ENCODE data around the gene ERC2.

ERC2 gene

DNA sequence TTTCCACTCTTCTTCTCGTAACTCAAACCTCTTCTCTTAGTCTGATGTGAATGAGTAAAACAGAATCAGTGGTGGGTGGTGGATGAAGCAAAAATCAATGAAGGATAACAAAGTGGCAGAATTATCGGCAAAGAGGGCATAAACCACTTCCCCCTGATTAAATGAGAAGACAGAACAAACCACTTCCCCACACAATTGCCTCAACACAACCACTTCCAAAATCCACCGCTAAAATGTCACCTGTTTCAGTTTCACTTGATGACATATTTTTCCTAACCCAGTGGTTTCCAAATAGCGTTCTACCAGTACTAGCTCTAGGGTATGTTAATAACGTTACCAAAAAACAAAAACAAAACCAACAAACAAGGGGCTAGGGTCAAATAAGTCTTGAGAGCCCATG lies 502.5 kb downstream of the ERC2 start:
- no peak for DNase-seq

DNA sequence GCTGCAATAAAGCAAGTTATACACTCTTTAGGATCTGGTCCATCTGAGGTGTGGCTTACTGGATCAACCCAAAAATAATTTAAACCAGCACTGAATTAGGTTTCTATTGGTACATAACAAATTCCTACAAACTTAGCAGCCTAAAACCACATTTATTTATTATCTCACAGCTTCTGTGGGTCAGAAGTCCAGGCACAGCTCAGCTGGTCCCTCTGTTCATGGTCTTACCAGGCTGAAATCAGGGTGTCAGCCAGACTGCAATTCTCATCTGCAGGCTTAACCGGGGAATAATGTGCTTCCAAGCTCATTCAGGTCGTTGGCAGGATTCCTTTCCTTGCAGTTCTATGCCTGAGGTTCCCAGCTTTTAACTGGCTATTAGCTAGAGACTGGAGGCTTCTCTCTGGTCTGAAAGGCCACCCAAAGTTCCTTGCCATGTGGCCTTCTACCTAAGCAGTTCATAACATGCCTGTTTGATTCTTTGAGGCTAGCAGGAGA lies 503.7 kb downstream of the ERC2 start:
- no peak for DNase-seq

DNA sequence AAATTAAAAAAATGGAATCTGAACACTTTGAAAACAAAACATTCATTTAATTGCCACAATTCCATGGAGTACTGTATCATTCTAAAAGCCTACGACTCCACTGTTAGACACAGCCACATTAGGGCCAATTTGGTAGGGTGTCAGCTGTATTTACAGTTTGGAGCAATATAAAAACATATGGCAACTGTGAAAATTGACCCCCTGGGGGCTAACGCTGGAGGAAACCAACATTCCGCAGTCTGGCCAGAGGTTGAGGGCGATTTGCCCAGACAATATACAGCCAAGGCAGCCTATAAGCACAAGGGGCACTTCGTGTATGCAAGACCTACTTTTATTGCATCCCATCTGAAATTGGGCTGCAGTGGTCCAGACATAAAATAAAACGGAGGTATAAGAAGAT lies 504.7 kb downstream of the ERC2 start:
- no peak for DNase-seq

DNA sequence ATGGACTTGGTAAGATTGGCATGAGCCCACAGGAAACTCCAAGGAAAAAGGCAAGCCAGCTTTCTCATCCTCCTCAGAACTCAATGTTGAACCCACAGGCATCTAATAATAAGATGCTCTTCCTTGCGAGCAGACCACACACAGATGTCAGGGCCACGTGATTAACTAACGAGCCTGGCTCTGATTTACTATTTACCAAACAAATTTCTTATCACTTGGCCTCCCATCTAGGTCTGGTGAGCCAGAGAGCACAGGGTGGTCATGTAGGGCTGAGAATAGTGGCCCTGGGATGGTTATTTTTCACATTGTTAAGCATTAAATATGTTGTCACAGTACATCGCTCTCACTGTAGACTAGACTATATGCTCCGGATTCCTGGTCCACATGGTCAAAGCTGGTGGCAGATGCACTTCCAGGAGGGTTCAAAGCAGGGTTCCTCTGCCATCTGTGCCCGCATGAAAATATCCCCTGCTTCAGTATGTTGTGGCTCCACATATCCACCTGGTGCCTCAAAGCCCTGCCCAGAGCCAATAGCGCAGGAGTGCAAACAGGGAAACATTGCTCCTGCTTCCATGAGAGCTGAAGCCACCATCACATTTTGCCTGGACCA lies 508.7 kb downstream of the ERC2 start:
- DNase-seq = no peak

DNA sequence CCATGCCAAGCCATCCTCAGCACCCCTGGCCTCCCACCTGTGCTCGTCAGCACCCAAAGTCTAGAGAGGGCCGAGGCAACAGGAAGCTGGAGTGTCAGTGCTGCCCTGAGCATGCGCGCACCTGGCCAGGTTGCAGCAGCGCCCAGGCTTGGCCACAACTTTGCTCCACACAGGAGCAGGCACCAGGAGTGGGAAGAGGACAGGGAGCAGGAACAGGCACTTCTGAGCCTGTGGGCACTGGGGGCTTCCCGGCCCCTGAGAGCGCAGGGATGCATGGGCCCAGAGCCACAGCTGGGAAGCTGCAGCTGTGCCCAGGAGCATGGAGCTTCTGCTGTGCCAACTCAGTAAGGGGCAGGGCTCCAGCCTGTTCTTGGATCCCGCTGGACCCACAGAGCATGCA lies 509.7 kb downstream of the ERC2 start:
- DNase-seq = no peak

DNA sequence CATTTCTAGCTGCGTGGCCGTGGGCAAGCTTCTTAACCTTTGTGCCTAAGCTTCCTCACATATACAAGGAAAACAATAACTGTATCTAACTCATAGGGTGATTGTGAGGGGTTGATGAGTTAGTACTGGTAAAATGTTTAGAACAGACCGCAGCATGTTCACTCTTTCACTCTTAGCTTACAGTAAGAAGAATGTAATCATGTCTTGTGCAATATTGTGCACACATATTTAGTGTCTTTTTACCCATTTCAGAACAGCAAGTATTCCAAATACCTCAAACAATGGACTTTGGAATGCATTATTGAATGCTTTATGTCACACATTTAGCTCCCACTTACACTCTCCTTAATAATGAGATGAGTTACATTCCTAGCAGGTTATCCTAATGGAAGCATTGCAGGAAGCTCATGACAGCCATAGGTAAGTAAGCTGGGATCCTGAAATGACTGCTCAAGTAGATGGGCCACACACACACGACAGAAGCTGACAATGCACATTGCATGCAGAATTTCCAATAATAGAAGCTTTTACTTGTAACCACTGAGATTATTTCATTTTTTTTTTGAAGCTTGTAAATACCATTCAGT lies 512.3 kb downstream of the ERC2 start:
- no peak for DNase-seq

DNA sequence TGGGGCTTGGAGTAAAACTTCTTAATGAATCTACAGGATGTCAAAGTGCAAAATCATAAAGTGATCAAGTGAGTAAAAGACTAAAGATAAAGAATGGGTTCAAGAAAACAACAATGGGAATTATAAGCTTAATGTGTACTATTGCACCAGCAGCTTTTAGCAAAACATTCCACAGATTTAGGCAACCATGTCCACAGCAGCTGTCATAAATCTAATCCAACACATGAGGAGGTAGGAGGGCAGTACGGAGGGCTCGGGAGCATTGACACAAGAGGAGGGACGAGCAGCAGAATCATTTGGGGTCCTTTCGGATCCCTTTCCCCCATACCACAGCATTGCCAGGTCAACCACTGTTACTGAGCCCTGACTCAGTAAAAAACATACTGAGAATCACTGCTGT lies 516.9 kb downstream of the ERC2 start:
- no peak for DNase-seq

DNA sequence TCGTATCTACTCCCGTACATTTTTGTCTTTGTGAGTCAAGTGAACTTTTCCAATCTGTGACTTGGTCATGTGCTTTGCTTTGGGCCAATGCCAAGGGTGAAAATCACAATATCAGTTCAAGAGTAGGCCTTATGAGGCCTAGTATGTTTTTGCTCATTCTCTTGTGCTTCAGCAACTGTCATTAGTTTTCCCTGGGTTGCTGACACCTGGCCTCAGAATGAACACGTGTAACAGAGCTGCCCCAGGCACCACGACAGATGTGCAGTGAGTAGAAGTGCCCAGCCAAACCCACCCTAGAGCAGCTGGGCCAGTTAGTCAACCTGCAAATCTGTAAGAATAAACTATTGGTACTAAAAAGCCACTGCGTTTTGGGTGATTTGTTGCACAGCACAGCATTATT lies 520.9 kb downstream of the ERC2 start:
- no peak for DNase-seq

DNA sequence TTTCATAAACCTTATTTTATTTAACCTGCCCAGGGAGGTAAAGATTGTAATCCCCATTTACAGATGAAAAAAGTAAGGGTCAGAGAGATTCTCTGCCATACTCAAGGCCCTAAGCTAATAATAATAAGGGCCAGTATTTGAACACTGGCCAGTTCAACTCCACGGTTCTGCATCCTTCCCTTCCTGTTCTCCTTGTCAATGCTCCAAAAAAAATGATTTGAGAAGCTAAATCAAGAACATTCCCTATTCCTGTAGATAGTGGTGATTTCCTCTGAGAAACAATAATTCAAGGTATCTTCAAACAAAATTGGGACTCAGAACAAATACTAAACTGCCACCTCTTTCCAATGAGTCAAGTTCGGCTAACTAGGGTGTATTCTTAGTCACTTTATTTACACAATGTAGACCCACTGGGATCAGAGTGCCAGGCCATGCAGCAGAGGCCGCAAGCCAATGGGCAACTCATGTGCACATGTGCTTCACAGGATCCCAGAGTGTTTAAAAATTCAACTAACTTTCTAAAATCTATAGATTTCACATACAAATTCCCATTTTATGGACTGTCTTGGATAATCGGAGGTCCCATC lies 521.6 kb downstream of the ERC2 start:
- DNase-seq = no peak

DNA sequence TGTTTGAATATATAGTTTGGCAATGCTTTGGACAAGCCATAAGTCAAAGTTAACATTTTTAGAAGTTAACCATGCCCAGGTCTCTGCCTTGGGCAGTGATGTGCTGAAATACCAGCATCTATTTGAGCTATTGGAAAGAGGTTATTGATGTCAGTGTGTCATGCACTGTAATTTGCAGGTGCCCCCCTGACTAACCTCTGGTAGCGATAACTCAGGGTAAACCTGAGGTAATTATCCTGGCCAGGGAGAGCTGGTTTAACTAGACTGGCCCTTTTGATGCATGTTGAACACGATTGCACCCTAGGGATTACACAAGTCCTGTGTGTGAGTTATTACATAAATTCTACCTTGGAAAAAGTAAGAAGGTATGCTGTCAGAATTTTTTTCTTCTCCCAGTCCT lies 525.4 kb downstream of the ERC2 start:
- DNase-seq = no peak

DNA sequence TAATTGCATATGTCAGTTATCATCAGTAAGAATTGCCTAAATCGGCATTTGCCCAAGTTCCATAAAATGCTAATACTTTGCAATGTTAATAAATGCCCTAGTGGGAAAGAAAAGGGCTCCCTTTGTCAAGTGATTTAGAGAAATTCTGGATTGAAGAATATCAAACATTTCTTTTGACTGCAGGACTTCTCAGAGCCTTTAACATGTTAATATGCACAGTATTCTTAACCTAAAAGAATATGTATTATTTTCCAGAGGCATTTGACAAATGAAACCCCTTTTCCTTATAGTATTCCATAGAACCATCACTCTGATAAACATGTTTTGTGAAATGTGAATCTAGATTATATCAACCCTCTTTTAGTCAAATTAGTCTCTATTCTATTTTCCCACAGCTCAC lies 529.0 kb downstream of the ERC2 start:
- no peak for DNase-seq

DNA sequence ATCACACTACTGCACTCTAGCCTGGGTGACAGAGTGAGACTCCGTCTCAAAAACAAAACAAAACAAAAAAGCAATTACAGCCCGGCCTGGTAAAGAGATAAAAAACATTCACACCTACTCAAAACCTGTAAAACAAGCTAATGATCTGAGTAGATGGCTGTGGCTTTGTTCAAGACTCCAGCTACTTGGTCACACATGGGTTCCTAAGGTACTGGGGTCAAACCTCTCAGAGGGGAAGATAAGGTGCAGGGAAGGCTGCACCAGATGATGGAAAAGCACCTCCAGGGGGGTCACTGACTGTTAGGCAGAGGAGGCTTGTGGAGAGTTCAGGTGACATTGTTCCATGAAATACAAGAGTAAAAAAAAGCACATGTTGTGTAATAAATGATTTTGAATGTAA lies 531.0 kb downstream of the ERC2 start:
- no peak for DNase-seq

DNA sequence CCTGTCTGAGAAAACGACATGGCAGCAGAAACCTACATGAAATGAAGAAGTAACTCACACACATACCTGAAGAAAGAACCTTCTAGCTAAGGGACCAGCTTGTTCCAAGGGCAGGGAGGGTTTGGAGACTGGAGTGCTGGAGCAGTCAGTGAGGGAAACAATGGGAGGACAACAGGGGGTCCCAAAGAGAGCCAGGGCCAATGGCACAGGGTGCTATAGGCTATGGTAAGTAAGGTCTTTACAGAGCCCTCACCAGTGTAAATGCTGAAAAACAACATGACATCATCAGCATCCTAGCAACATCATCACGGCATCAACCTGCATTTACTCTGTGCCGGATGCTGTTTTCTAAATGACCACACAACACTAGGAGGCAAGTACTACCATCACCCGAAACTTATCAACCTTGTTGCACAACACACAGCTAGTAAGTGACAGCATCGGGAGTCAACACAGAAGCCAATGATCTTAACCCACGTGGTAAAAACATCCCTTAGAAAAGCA lies 531.7 kb downstream of the ERC2 start:
- no peak for DNase-seq

DNA sequence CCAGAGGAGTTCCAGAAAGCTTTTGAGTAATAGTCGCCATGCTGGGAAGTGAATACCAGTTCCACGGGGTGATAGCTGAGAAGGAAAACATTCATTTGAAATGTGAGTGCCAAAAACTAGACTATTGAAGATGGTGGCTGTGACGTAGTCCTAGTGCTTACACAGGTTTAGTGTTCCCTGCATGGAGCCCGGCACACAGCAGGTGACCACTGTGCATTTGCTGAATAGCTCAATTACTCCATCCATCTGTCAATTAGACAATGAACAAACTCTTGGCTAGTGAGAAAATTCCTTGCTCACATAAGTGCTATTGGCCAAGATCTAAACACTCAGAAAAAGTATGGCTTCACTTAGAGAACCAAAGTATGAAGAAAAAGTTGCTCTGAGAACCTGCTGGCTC lies 533.0 kb downstream of the ERC2 start:
- DNase-seq = peak; percentile 52

DNA sequence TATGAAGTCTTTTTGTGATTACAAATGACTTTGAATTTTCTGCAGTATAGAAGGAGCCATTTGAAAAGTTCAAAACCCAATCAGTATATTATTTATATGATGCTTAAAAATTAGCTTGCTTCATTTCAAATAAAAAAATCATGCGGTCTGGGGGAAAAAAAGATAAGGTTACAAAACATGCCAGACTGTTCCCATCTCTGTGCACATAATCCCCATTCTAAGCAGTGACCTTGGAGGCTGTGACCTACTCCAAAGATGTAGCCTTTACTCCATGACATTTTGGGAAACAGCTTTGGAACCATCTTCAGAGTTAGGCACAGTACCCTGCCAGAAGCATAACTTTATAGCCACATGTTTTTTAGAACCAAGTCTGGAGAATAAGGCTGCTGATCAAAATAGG lies 533.5 kb downstream of the ERC2 start:
- DNase-seq = no peak

DNA sequence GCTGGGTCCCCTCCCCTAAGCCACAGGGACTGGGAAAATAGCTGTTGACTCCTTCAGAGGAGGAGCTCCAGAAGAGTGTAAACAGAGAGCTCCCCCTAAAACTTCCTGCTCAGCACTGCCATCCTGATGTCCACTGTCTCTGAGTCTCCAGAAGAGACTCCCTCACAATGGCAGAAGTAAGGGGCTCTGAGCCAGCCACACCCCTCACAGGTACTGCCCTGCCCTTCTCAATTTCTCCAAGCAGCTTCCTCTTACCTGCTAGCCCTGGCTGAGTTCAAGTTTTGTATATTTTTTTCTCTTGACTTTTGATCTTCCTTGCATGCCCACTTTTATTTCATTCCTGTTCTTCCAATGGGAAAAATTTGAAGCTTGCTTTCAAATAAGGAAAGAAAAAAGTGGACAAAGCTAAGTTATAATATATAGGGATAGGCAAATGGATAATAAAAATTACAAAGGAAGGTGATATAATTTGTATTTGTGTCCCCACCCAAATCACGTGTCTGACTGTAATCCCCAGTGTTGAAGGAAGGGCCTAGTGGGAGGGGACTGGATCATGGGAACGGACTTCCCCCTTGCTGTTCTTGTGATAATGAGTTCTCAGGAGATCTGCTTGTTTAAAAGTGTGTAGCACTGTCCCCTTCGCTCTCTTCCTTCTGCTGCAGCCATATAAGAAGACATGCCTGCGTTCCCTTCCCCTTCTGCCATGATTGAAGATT lies 539.0 kb downstream of the ERC2 start:
- DNase-seq = no peak

DNA sequence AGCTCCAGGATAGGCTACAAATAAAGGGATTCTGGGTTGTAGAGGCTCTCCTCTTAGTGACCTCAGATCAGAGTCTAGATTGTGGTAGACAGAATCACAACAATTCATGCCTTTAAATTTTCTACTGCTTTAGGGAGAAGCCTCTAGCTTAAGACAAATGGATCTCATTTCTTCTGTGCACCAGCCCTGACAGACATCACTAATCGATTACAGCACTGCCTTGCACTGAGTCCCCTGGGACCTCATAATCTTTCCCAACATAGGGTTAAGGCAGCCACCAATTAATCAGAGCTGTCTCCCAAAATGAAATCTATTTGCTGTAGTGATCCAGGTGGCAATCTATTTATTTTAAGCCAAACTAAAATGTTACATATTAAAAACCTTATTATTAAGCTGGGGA lies 544.6 kb downstream of the ERC2 start:
- no peak for DNase-seq

DNA sequence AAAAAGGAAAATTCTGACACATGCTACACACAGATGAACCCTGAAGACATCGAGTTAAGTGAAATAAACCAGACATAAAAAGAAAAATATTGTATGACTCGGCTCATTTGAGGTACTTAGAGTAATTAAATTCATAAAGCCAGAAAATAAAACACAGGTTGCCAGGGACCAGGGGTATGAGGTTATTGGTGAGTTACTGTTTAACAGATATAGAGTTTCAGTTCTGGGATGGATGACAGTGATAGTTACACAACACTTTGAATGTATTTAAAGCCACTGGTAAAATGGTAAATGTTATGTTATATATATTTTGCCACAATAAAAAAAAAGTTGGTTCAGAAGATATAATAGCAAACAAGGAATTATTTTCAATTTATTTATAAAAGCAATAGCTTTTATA lies 545.1 kb downstream of the ERC2 start:
- no peak for DNase-seq

DNA sequence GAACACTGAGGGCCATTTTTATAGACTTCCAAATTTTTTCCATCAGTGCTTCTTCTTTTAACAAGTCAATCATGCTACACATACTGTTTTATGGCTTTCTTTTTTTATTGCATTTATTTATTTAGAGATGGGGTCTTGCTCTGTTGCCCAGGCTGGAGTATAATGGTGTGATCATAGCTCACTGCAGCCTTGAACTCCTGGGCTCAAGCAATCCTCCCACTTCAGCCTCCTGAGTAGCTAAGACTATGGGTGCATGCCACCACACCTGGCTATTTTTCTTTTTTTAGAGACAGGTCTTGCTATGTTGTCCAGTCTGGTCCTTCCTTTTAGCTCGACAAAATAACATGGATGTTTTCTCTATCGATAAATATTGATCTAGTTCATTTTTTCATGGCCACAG lies 555.4 kb downstream of the ERC2 start:
- DNase-seq = no peak

DNA sequence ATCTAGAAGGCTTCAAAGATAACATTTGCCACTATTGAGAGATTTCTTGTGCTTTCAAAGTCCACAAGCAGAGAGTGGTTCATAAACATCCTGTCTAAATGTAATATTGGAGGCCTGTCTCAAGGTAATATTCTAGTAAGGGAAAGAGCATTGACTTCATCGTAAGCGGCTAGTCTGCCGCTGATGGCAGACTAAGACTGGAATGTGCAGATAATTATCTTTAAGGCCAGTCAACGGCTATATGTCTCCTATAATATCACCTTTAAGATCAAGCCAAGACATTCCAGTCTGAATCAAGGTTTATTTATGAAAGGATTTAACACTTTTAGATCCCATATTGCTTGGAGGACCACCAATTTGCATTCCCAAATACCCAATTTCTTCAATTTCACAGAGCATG lies 557.0 kb downstream of the ERC2 start:
- no peak for DNase-seq

DNA sequence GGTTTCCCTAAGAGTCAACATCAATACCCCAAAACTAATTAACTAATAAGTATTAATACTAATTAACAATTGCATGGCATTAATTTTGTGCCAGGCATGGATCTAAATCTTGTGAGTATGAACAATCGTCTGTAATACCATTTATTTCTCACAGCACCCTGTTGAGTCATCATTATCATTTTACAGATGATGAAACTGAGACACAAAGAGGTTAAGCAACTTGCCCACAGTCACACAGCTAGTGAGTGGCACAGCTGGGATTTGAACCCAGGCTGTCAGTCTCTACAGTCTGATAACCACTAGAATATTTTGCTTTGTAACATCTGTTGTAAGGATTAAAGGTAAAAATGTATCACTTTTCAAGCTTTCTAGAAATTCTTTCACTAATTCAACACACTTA lies 557.7 kb downstream of the ERC2 start:
- DNase-seq = no peak

DNA sequence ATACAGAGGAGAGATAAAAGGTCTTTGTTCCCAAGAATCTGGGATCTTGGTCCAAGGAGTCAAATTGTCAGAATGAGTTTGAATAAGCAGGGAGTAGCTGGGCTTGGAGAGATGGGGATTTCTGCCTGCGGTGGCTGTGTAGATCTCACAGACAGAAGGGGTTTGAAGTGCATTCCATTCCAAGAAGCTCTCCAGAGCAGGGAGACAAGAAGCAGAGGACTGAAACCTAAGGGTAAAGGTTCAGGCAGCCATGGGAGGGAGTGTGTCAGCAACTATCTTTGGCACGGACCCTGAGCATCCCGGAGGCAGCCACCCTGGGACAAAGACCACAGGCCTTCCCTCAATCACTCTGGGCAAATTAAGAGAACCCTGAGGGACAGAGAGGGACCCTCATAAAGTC lies 558.9 kb downstream of the ERC2 start:
- no peak for DNase-seq

DNA sequence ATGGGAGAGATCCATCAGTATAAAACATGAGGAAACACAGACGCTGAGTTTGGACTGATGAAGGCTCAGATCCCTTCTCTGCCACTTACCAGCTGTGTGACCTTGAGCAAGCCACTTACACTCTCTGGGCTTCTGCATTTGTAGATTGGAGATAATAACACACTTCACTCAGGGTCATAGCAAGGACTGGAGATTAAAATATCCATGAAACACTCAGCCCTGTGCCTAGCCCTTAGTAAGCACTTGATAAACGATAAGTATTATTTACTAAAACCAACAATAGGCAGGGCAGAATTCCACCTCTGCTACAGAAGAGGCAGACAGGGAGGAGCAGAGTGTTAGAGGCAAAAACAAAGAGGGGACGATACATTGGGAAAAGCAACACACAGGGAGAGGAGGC lies 560.7 kb downstream of the ERC2 start:
- DNase-seq = no peak

DNA sequence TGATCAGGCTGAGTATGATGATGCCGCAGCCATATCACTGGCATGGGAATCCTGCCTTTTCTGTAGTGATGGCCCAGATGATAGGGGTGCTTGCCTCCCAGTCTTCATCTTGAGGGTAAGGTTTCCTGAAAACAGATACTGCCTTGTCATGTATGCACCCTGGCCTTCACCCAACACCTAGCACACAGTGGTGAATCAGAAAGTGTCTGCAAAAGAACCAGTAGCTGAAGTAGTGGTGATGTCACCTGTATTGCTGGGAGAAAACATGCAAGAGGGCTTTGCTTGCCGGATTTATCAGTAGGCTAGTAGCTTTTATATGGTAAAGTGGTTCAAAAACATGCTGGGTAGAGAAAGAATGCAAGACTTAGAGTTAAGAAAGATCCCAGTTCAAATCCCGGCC lies 561.4 kb downstream of the ERC2 start:
- DNase-seq = no peak
